GM18508 (cell line): ENCODE data around the gene SYS1.
"Not testable (repeated sequence)": the region's sequence is repeated elsewhere in the genome, so short reads cannot be mapped to it uniquely, and the experiment has no call there.

ENCODE experiments used
- ATAC-seq: cut with Tn5 transposase; IDR thresholded peaks from one replicate; pipeline ENCODE4 v1.9.1; 2021; ENCODE audit warnings: moderate number of reproducible peaks; ENCODE audit not compliant: insufficient read depth, unreplicated experiment

SYS1 gene

GRCh38 chr20:45339084-45339483, 23.9 kb upstream of the SYS1 start:
- no peak for ATAC-seq

DNA sequence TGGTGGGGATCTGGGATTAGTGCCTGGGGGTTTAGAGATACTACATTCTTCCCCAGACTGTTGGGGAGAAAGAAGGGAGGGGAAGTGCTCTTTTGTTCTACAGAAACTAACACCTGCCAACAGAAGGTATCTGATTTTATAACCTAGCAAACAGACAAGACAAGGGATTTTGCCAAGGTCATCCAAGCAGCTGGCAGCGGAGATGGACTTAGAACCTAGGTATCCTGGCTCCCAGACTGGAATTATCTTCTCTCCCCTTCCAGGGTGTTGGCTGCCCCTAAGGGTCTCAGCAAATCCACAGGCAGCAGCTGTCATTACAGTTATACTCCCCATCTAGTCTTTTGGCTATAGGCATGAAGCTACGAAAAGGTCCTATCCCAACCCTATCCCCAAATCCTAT, 23.2 kb upstream of the SYS1 start:
- ATAC-seq = no peak

DNA sequence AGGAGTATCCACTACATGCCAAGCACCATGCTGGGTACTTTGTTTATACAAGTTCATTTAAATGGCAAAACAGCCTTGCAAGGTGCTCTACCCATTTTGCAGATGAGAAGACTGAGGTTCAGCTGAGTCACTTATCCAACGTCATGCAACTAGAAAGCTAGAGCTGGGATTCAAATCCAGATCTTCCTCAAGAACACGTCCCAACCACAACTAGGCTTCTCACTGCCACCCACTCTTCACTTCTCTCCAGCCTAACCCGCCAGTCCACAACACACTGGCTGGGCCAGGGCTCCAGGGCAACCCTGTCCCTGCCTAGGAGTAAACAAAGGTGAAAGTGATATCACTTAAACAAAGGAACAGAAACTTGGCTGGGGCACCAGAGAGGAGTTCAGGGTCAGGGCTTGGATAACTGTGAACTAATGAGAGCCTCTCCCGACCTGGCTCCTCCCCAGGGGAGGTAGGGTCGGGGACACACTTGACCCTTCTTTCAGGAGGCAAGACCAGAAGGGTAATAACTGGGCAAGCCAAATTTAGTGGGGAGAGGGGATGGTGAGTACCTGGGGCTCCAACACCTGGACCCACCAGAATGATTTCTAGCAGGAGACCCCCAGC, 22.6 kb upstream of the SYS1 start:
- ATAC-seq = no peak

DNA sequence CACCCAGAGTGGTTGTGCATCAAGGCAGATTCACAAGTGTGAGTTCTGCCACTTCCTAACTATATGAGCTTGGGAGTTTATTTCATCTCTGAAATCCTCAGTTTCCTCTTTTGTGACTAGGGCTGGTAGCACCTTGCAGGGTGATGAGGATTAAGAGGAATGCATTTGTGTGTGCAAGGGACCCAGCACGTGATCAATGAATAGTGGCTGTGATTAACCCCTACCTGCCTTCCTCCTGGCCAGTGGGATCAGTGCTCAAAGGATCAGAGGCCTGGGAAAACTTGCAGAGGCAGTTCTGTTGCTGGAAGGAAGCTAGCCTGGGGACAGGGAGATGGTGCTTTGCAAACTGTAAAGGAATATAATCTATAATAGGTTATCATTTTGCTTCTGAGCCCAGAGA, 22.0 kb upstream of the SYS1 start:
- no peak for ATAC-seq

DNA sequence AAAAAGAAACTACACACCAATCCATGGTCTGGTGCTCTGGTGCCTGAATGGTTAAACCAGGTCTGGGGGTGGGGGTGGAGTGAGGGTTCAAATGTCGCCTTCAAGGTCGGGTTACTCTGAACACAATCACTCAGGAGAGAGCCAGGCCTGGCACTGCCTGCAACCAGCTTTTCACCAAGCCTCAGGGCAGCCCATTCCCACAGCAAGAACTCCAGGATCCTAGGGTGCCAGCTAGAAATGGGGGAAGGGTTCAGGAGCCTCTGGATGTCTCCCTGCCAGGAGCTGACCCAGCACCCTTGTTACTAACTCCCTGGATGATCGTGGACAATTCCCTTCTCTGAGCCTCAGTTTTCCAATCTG, 21.4 kb upstream of the SYS1 start:
- ATAC-seq = no peak

DNA sequence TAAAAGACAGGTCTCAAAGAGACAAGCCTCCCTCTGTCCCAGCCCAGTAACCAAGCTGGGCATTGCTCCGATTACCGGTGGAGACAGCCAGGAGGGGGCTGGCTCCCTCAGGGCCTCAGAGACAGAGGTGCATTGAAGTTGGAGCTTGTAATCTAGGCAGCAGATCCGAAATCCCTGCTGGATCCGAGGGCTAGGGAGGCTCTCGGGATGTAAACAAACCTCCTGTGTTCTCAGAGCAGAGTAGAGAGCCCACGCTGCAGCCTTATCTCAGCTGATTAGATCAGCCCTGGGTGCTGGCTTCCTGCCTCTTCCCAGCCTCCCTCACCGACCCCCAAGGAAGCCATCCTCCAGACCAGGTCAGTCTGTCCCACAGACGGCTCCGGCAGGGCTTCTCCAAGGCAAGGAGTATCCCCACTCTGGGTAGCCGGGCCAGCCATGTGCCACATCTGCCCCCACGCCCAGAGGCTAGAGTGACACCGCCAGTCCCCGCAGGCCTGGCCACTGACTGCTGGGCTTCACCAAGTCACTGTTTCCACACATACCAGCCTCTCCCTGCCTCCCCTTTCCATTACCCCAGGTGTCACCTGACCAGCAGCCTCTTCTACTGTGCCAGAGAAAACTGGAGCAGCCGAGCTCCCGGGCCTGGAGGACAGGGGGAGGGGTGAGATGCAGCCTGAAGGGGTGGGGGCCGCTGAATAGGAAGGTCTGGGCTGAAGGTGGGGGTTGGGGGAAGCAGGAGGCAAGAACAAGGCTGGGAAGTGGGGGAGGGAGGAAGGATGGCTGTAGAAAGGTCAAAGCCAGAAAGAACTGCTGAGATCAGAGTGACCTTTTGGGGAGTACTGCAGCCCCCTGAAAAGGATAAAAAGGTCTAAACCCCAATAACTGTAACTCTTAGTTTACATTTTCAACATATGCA, 20.8 kb upstream of the SYS1 start:
- ATAC-seq = no peak

DNA sequence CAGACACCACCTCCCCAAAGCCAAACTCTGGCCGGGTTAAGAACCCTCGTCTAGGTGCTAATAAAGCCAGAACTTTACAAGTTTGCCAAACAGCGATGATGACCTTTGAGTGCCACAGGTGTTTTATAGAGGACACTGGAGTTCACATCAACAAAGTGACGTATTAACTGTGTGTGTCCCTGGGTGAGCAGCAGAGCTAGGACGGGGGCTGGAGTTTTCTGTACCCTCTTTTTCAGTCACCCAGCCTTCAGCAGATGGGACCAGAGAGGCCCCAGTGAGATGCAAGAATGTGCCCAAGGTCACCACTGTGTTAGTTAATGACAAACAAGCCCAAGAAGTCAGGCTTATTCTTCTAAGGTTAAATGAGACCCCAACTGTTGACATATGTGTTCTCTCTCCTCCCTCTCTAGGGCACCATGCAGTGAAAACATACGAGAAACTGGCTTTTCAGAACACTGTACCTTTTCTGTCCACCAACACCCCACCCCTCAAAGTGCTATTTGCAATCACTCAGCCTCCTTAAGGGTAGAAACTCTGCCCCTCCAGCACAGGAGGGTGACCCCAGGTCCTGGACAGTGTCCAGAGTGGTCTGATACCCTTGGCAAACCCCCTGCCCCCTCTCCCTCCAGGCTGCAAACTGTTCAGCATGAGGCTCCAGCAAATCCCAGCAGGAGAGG, 20.0 kb upstream of the SYS1 start:
- ATAC-seq = no peak

GRCh38 chr20:45343532-45344167, 19.3 kb upstream of the SYS1 start:
- no peak for ATAC-seq

- ATAC-seq = no peak
These were observed 18.6 kb upstream of the SYS1 start for GRCh38 chr20:45344168-45344860.

DNA sequence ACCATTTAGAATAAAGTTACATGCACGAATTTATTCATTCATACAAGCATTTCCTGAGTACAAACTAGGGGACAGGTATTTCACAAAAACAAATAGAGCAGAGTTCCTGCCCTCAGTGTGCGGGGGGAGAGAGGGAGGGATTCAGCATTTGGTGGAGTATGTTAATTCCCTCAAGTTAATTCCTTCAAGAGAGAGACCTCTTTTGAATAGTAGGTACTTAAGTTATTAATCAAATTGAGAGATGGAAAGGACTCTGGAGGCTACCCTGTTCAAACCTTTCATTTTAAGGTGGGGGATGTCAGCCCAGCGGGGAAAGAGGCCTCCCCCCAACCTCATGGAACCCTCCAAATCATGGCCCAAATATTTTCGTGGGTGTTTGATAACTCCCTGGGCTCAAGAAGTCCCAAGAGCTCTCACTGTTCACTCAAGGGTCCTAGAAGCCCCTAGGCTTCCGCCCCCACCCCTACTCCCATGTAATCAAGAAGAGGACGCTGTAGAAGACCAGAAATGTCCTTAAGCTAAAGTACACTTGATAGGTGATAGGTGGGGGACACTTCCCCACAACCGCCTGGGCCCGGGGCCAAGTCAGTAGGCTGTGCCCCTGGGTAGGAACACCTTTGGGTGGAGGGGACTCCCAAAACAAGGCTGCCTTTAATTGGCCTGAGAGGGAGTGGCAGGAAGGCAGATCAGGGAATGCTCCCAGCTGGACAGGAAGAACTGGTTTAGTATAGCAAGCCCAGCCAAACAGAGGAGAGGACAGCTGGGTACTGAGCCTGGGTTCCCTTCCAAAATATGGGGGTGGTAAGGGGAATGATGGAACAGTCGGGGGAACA, 17.6 kb upstream of the SYS1 start:
- no peak for ATAC-seq

DNA sequence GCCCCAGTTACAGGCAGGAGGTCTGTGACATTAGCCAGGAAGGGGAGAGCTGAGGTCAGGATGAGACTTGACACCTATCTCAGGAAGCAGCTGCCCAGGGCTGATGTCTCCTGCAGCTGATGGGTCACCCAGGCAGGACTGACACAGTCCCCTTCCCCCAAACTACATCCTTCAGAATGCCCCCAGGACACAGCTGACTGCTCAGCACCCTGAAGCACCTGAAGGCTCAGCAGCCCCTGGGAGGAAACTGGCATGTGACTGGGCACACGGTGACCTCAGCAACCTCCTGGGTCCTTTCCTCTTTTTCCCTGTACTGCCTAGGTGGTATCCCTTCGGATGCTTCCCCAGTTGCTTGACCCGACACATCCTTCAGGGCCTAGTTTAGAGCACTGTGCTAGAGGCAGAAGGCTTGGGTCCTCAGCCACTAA, 16.7 kb upstream of the SYS1 start:
- ATAC-seq = no peak

- no peak for ATAC-seq
These were observed 16.1 kb upstream of the SYS1 start for GRCh38 chr20:45346851-45347250.

GRCh38 chr20:45347297-45347935, 15.5 kb upstream of the SYS1 start:
- ATAC-seq = no peak

DNA sequence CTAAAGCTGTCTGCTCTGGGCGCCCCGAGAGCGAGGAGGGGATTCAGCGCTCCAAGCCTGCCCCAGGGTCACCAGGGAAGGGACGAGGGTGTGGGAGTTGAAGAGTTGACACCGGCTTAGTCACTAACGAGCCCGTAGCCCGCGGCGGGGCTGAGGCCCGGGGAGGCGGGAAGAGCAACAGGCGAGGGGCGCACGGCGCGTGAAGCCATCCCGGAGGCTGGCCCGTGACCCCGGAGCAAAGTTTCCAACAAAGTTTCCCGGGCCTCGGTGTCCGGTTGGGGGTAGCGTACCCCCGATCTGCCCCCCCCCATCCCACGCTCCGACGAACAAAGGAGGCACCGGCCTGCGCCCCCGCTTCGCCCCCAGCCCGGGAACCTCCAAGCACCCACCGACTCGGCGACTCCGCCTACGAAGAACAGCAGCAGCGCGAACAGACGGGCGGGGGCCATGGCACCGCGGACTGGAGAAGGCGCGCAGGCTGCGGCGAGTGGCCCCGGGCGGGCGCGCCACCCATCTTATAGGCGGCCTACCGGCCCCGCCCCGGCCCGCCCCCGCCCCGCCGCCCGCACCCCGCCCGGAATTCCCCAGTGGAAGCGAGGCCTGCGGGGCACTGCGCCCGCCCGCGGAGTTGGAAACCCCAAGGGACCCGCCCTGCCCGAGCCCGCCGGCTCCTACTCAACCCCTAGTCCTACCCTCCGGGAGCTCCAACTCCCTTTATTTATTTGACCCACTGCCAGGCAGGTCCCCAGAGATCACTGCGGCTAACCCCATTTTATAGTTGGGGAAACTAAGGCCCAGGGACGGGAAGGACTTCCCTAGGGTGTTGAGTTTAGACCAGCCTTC, 14.8 kb upstream of the SYS1 start, which contains the start of gene SDC4:
TSS of gene SDC4 (minus strand) at position 489 of the 843 bp plus-strand sequence. CDS start at position 449, 40 bp downstream.
- no peak for ATAC-seq

DNA sequence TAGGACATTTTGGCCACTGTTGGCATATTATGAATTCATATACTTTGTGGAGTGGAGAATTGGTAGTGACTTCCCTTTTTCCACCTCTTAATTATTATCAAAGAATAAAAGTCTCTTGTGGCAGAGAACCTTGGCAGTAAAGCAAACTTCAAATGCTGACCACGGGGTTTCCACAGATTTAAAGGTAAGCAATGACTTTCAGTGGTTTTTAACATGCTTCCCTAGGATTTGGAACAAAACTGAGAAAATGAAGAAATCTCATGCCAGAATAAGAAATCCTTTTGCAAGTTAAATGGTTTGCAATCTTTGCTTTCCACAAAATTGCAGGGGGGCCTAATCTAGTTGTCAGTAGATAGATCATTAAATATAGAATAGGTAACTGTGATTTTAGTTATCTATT, 12.7 kb upstream of the SYS1 start:
- no peak for ATAC-seq

DNA sequence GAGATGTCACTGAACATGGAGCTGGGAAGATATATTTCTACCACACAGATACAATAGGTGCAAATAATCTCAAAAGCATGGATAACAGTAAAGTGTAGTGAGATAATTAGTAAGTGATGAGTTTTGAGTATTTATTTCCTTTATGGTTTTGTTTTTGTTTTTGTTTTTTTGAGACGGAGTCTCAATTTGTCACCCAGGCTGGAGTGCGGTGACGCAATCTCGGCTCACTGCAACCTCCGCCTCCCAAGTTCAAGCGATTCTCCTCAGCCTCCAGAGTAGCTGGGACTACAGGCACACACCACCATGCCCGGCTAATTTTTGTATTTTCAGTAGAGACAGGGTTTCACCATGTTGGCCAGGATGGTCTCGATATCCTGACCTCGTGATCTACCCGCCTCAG, 12.2 kb upstream of the SYS1 start:
- not testable (repeated sequence) for ATAC-seq

DNA sequence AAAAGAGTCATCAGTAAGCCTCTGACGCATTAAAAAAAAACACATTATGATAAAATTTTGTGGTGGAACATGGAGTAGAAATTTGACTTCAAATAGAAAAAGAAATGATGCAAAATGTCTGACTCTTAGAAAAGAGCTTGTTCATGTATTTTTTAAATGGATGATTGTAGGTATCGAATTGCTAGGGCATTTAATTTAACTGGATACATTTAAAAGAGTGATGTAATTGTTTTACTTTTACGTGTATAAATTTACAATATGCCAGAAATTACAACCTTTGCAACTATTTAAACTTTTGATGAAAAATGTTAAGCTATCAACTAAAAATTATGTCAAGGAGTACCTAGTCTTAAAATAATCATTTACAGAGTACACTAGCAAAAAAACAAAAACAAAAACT, 10.2 kb upstream of the SYS1 start:
- ATAC-seq = no peak

GRCh38 chr20:45353746-45354145, 9.2 kb upstream of the SYS1 start:
- no peak for ATAC-seq
